T-cell (primary cell): ENCODE data around the gene HMGXB3. TPM values are rescaled to one million over a fixed set of nuclear protein-coding genes. Genes with fewer than 3 reads are reported as not detected.
A peak's percentile ranks its signal among the peaks of the same experiment; 100 is the strongest.

Experiments
- ATAC-seq, 4 experiments: fragments of 200-7000 bp in 3 of 4; fragments of 150-1000 bp in 1 of 4; cut with Tn5 transposase; replicated peaks in 1 of 4; 1 replicate in 3 of 4; 2 replicates in 1 of 4; pipeline ENCODE4 v1.10.0; 2021; ENCODE audit warnings: moderate library complexity in 3 of 4, mild to moderate bottlenecking in 2 of 4, moderate number of reproducible peaks in 1 of 4
- CTCF ChIA-PET, 2 donors: fragments of 300-600 bp; sonication (Branson Sonifier 250); formaldehyde crosslinking; loops; one replicate each; lab custom pipeline; 2022; ENCODE audit warnings: antibody characterized with exemption in 2 of 2; lab: Charles Lee
- POLR2A ChIA-PET, 2 donors: fragments of 300-600 bp; sonication (Branson Sonifier 250); formaldehyde crosslinking; loops; one replicate each; lab custom pipeline; 2022; ENCODE audit warnings: antibody characterized with exemption in 2 of 2; lab: Charles Lee
- DNase-seq, 35 experiments: peaks; one replicate each; pipeline versions ENCODE4 v3.0.0 to v3.0.0-alpha.2; 2013 to 2023
- H3K27ac ChIP-seq: one replicate; pipeline ENCODE4 v1.5.1; 2013; ENCODE audit warnings: low read length
- H3K27me3 ChIP-seq, 2 experiments: replicated peaks in 1 of 2; 1 replicate in 1 of 2; 2 replicates in 1 of 2; pipeline versions ENCODE4 v1.6.1 to v1.7.0; 2013; ENCODE audit warnings: low read length in 1 of 2, mixed read lengths in 1 of 2; ENCODE audit not compliant: control insufficient read depth in 2 of 2, insufficient read depth in 2 of 2; ENCODE audit errors: extremely low read depth in 1 of 2
- H3K36me3 ChIP-seq, 2 donors: 1 replicate in 1 of 2; 2 replicates in 1 of 2; pipeline versions ENCODE4 v1.6.1 to v1.7.0; 2013; ENCODE audit warnings: low read length in 1 of 2; ENCODE audit not compliant: control insufficient read depth in 2 of 2, insufficient read depth in 1 of 2; ENCODE audit errors: extremely low read depth in 1 of 2
- H3K4me1 ChIP-seq, 2 experiments: 1 replicate in 1 of 2; 2 replicates in 1 of 2; pipeline versions ENCODE4 v1.6.1 to v1.7.0; 2013; ENCODE audit warnings: low read length in 2 of 2, mixed read lengths in 1 of 2; ENCODE audit not compliant: insufficient read depth in 2 of 2, control insufficient read depth in 1 of 2; ENCODE audit errors: extremely low read depth in 1 of 2
- H3K4me3 ChIP-seq, 2 donors: 1 replicate in 1 of 2; 2 replicates in 1 of 2; pipeline versions ENCODE4 v1.5.1 to v1.7.0; 2013; ENCODE audit warnings: mild to moderate bottlenecking in 2 of 2, low read length in 1 of 2, moderate library complexity in 1 of 2; ENCODE audit not compliant: control insufficient read depth in 1 of 2; ENCODE audit errors: extremely low read depth in 1 of 2
- H3K9me3 ChIP-seq: 2 replicates; pipeline ENCODE4 v1.7.0; 2013
- H3K27ac Mint-ChIP-seq, 2 donors: one replicate each; pipeline ENCODE4 v1.8.0; 2020 to 2021; ENCODE audit warnings: mild to moderate bottlenecking in 2 of 2, mixed read lengths in 2 of 2
- H3K27me3 Mint-ChIP-seq, 2 donors: one replicate each; pipeline ENCODE4 v1.8.0; 2021 to 2022; ENCODE audit warnings: mixed read lengths in 2 of 2
- H3K36me3 Mint-ChIP-seq: one replicate; pipeline ENCODE4 v1.8.0; 2021; ENCODE audit warnings: mixed read lengths
- H3K4me1 Mint-ChIP-seq, 3 donors: one replicate each; pipeline ENCODE4 v1.8.0; 2020 to 2022; ENCODE audit warnings: mixed read lengths in 3 of 3, mild to moderate bottlenecking in 1 of 3
- H3K4me3 Mint-ChIP-seq, 3 donors: one replicate each; pipeline ENCODE4 v1.8.0; 2020 to 2022; ENCODE audit warnings: mild to moderate bottlenecking in 3 of 3, mixed read lengths in 3 of 3, moderate library complexity in 3 of 3
- H3K9me3 Mint-ChIP-seq, 3 donors: one replicate each; pipeline ENCODE4 v1.8.0; 2020 to 2022; ENCODE audit warnings: mixed read lengths in 3 of 3
- WGBS: methylation state at CpG from one replicate; pipeline ENCODE4 v1.1.5; 2013; ENCODE audit warnings: missing lambda C conversion rate; ENCODE audit not compliant: insufficient coverage; 5-methylcytosine and 5-hydroxymethylcytosine counted together
- total RNA-seq, 35 experiments: library from RNA in 6 of 35; stranded (reverse) in 6 of 35; fragments of 120-200 nt in 1 of 35; gene quantifications; one replicate each; pipeline versions ENCODE4 v1.2.1 to v1.2.4 and lab custom pipeline; 2013 to 2026

HMGXB3 gene
- total RNA-seq, 5 donors from 2014 or later (not counting 1 experiment from before 2014, with no cell fraction given), result 28.9 to 35.2 (median 30.9) TPM

- H3K27ac ChIP-seq, result no peak overlapping the region
- Mint-ChIP-seq H3K4me3 (no peak overlapping the region), H3K27ac (no peak overlapping the region), H3K9me3 (no peaks in the 10 kb centered on the region), H3K36me3 (peaks cover 28% of the 10 kb centered on the region), H3K4me1 (no peaks in the 10 kb centered on the region), H3K27me3 (no peaks in the 10 kb centered on the region)
- no peaks in the 10 kb centered on the region for H3K9me3 ChIP-seq
- no peak for ATAC-seq
- H3K4me1 ChIP-seq, result no peaks in the 10 kb centered on the region
- CTCF ChIA-PET, result no interaction called here
- POLR2A ChIA-PET, result no interaction called here
- peaks cover 14 to 21% of the 10 kb centered on the region in 2 donors for H3K36me3 ChIP-seq
- peaks cover 0 to 5% of the 10 kb centered on the region in 2 experiments for H3K27me3 ChIP-seq
- H3K4me3 ChIP-seq, result no peak overlapping the region
- DNase-seq, result no peak
- 97% methylated on average over 5 of the region's 8 CpGs for WGBS
These were observed 56.5 kb downstream of the HMGXB3 start for GRCh38 chr5:150057052-150057451.

- WGBS, result 100% methylated on average over 2 of the region's 2 CpGs
- Histone ChIP-seq H3K9me3 (no peaks in the 10 kb centered on the region), H3K4me3 (no peak overlapping the region), H3K4me1 (no peaks in the 10 kb centered on the region), H3K27me3 (peaks cover 0 to 5% of the 10 kb centered on the region in 2 experiments), H3K27ac (no peak overlapping the region), H3K36me3 (peaks cover 10 to 16% of the 10 kb centered on the region in 2 donors)
- no peak for DNase-seq
- ChIA-PET CTCF (no interaction called here), POLR2A (no interaction called here)
- Mint-ChIP-seq H3K4me3 (no peak overlapping the region), H3K27me3 (no peaks in the 10 kb centered on the region), H3K36me3 (peaks cover 24% of the 10 kb centered on the region), H3K4me1 (no peaks in the 10 kb centered on the region), H3K27ac (no peak overlapping the region), H3K9me3 (no peaks in the 10 kb centered on the region)
- peak in 1 of 4 experiments; percentile 12 for ATAC-seq
These were observed 57.0 kb downstream of the HMGXB3 start for GRCh38 chr5:150057511-150057910.

GRCh38 chr5:150057996-150058395 is 57.5 kb downstream of the HMGXB3 start:
- ChIA-PET CTCF (no interaction called here), POLR2A (no interaction called here)
- H3K4me3 ChIP-seq, result no peak overlapping the region
- H3K27ac Mint-ChIP-seq, result no peak overlapping the region
- H3K4me1 ChIP-seq, result no peaks in the 10 kb centered on the region
- peaks cover 5 to 12% of the 10 kb centered on the region in 2 donors for H3K36me3 ChIP-seq
- WGBS, result 100% methylated on average over 1 of the region's 5 CpGs
- H3K27me3 Mint-ChIP-seq, result no peaks in the 10 kb centered on the region
- no peaks in the 10 kb centered on the region for H3K4me1 Mint-ChIP-seq
- H3K36me3 Mint-ChIP-seq, result peaks cover 19% of the 10 kb centered on the region
- H3K27ac ChIP-seq, result no peak overlapping the region
- DNase-seq (no peak), ATAC-seq (no peak)
- H3K4me3 Mint-ChIP-seq, result no peak overlapping the region
- H3K27me3 ChIP-seq, result peaks cover 0 to 6% of the 10 kb centered on the region in 2 experiments
- no peaks in the 10 kb centered on the region for H3K9me3 Mint-ChIP-seq
- H3K9me3 ChIP-seq, result no peaks in the 10 kb centered on the region

- POLR2A ChIA-PET, result no interaction called here
- Histone ChIP-seq H3K4me3 (no peak overlapping the region), H3K27me3 (peaks cover 0 to 9% of the 10 kb centered on the region in 2 experiments), H3K4me1 (no peaks in the 10 kb centered on the region), H3K36me3 (peaks cover 0 to 6% of the 10 kb centered on the region in 2 donors), H3K27ac (no peak overlapping the region), H3K9me3 (no peaks in the 10 kb centered on the region)
- WGBS, result 90% methylated on average over 2 of the region's 6 CpGs
- Mint-ChIP-seq H3K27ac (no peak overlapping the region), H3K4me3 (no peak overlapping the region), H3K4me1 (no peaks in the 10 kb centered on the region), H3K27me3 (peaks cover 0 to 4% of the 10 kb centered on the region in 2 donors), H3K9me3 (no peaks in the 10 kb centered on the region), H3K36me3 (peaks cover 13% of the 10 kb centered on the region)
- DNase-seq (peak in 1 of 35 experiments; percentile 21), ATAC-seq (no peak)
- CTCF ChIA-PET, result no interaction called here
These were observed 58.1 kb downstream of the HMGXB3 start for GRCh38 chr5:150058480-150059126.

GRCh38 chr5:150059623-150060022 is 59.1 kb downstream of the HMGXB3 start:
- Histone ChIP-seq H3K36me3 (no peaks in the 10 kb centered on the region), H3K27me3 (peaks cover 0 to 9% of the 10 kb centered on the region in 2 experiments), H3K4me3 (no peak overlapping the region), H3K4me1 (no peaks in the 10 kb centered on the region), H3K9me3 (no peaks in the 10 kb centered on the region), H3K27ac (no peak overlapping the region)
- Mint-ChIP-seq H3K27me3 (peaks cover 0 to 4% of the 10 kb centered on the region in 2 donors), H3K9me3 (no peaks in the 10 kb centered on the region), H3K4me1 (no peaks in the 10 kb centered on the region), H3K4me3 (no peak overlapping the region), H3K27ac (no peak overlapping the region), H3K36me3 (peaks cover 5% of the 10 kb centered on the region)
- ChIA-PET POLR2A (no interaction called here), CTCF (no interaction called here)
- DNase-seq (no peak), ATAC-seq (no peak)
- WGBS, result 93% methylated on average over 11 of the region's 11 CpGs

- Histone ChIP-seq H3K4me1 (no peaks in the 10 kb centered on the region), H3K36me3 (no peaks in the 10 kb centered on the region), H3K27ac (no peak overlapping the region), H3K9me3 (no peaks in the 10 kb centered on the region), H3K27me3 (peaks cover 0 to 17% of the 10 kb centered on the region in 2 experiments), H3K4me3 (no peak overlapping the region)
- WGBS, result 87% methylated on average over 3 of the region's 7 CpGs
- ChIA-PET CTCF (no interaction called here), POLR2A (no interaction called here)
- Mint-ChIP-seq H3K9me3 (no peaks in the 10 kb centered on the region), H3K36me3 (peaks cover 1% of the 10 kb centered on the region), H3K4me3 (no peak overlapping the region), H3K4me1 (no peaks in the 10 kb centered on the region), H3K27ac (no peak overlapping the region), H3K27me3 (peaks cover 0 to 4% of the 10 kb centered on the region in 2 donors)
- DNase-seq, result no peak
- ATAC-seq, result no peak
These were observed 59.9 kb downstream of the HMGXB3 start for GRCh38 chr5:150060471-150060870.
